ENCODE data around the gene CD151. TPM values are rescaled to one million over a fixed set of nuclear protein-coding genes. Genes with fewer than 3 reads are reported as not detected.

The CD151 gene
- total RNA-seq, result 300 and 449 TPM in 2 replicates

DNA sequence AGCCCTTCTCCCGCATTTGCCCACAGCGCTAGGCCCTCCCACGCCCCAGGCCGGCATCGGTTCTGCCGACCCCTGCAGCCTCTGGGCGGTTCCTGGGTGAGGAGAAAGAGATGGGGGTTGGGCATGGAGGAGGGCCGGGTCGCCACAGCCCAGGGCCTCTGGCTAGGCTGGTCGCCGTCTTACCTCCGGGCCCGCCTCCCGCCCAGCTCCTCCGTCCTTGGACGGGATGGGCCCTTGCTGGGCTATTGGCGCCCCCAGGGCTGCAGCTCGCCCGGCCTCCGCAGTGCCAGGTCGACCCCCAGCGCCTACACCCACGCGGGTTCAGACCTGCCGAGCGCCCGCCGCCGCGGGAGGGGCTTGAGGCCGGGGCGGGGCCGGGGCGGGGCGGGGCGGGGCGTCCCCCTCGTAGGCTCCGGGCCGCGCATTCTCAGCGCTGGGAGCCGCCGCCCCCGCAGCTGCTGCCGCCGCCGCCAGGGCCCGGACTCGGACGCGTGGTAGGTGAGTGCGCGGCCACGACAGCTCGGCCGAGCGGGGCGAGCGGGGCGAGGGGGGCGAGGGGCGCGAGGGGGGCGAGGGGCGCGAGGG is at the start of gene CD151:
Gene CD151, plus strand, starts transcription at position 424 of the 585 bp plus-strand sequence. CDS start 3,118 bp downstream, outside the sequence.

DNA sequence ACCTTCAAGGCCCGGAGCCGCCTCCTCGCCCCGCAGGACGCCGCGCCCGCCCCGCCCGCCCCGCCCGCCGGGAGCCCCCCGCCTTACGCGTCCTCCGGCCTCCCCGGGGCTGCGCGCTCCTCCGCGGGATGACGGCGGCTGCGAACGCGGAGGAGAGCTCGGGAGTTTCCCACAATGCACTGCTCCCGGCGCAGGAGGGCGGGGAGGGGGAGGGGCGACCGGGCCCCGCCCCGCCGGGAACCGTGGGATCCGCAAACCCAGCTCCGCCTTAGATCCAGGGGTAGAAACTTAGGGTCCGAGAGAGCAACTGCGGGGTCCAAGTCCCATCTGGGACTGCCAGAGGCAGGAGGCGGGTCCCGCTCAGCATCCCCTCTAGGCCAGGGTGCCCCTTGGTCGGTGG is 42.8 kb upstream of the CD151 start, which contains the start of gene CEND1:
Gene CEND1, minus strand, starts transcription at position 148 of the 400 bp plus-strand sequence. CDS start 1,514 bp downstream, outside the sequence.

DNA sequence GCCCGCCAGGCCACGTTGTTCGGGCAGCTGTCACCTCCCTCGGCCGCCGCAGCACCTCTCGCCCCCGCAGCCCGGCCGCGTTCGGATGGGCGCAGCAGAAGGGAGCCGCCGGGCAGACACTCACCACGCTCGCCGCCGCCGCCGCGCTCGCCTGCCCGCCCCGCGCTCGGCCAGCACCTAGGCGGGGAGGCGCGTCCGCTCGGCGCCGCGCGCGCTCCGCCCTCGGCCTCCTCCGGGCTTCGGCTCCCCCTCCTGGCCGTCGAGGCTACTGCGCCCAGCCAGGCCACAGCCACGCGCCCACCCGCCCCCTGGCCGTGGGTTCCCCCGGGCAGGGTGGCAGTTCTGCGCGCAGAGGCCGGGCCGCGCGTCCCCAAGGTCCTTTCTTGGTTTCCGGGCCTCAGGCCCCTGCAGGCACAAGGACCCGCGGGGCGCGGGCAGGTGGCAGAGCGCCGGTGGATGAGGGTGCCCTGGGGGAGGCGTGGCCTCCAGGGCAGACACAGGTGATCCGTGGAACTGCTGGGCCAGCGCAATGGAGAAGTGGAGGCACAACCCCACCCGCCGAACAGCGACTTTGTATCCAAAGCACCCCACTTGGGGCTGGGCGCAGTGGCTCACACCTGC is 34.5 kb upstream of the CD151 start, which contains the start of gene SLC25A22:
Gene SLC25A22, minus strand, starts transcription at position 189 of the 621 bp plus-strand sequence. CDS start 3,275 bp downstream, outside the sequence.

DNA sequence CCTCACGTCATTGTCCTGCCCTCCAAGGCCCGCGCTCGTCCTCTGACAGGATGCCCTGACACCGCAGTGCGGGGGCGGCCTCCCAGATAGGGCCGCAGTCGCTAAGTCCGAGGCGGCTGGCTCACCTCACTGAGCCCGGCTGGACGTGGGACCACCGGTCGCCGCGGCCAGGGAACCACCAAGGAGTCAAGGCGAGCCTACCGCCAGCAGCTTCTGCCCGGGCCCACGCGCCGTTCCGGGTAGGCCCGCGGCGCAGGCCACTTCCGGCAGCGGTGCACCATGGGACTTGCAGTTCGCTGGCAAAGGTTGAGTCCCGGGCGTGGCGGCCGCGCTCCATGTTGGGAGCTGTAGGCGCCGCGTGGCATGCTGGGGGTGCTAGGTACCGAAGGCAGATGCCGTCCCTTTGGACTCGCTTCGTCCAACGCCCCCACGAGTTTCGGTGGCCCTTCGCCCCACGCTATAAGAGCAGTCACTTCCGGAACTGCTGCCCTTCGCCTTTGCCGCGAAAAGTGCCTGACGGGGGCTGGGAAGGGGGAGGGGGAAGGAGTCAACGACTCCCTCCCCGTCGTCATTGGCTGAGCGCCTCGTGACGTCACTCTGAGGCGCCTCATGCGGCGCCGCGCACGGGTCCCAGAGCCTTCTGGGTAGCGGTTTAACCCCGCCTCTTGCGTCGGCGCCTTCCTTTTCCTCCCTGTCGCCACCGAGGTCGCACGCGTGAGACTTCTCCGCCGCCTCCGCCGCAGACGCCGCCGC is 23.3 kb upstream of the CD151 start, which contains the start of gene RPLP2:
Gene RPLP2, plus strand, starts transcription at position 681 of the 753 bp plus-strand sequence. CDS start 268 bp downstream, outside the sequence.

DNA sequence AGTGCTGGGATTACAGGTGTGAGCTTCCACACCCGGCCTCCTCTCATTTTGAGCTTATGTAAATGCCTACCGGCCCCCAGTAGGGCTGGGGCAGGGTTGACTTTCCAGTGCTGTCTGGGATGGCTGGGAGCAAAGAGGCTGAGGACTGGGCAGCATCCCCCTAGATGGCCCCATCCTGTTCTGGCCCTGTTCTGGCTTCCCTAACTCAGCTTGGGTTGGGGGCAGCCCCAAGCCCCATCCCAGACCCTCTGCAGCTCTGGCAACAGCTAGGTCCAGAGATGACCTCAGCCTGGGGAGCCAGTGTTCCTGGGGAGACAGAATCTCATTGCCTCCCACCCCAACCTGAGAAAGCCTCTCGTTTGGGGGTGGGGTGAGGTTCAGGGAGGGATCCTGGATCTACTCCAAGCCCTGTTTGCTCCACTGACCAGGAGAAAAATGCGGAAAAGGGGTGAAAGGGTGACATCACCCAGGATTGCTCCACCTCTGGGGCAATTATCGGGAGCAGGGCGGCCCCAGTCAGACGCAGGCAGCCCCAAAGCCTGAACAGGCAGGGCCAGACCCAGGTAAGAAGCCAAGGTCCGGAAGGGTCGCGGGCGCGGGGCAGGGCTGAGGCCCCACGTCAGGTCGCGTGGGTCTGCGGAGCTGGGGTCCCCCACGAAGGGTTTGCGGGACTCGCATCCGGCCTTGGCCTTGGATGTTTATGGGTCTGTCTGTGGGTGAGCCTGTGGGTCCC is 14.2 kb upstream of the CD151 start, which contains the start of gene PNPLA2:
Gene PNPLA2, plus strand, starts transcription at position 519 of the 733 bp plus-strand sequence. CDS start 805 bp downstream, outside the sequence.

DNA sequence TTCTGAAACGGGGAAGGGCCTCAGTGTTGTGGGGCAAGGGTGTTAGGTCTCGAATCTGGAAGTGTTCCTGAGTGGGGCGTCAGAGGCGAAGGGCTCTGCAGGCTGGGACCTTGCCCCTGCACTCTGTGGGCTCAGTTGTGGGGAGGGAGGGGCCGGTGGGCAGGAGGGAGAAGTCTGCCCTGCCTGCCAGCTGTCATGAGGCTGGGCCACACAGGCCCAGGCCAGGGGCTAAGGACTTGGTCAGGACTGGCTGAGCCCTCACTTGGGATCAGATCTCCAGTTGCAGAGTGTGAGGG is 4.9 kb upstream of the CD151 start, which contains the start of gene CRACR2B:
Gene CRACR2B, plus strand, starts transcription at position 23 of the 296 bp plus-strand sequence. CDS start 689 bp downstream, outside the sequence.

DNA sequence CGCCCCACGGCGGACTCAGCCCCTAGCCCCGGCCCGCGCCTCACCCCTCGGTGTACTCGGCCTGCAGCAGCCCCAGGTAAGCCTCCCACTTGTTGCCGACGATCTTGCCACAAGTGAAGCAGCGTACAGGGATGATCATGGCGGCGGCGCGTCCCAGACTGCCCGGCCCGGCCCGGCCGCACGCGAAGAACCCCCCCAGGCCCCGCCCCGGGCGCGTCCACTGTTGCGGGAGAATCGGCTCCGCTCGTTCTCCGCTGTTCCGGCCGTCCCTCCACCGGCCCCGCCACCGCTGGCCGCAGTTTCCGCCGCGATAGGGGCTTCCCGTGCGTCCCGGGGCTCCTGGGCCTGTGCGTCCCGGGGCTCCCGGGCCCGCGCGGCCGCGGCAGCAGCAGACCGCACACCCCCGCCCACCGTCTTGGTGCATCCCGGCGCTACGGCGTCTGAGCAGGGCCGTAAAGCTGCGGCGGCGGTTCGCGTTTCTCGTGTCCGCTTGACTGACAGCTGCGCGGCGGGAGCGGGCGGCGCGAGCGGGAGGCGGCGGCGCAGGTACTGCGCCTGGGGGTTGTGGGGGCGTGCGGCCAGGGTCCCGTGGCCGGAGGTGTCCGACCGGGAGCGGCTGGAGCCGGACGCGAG is 9.7 kb downstream of the CD151 start, which contains the start of the genes POLR2L and TSPAN4:
Gene POLR2L, minus strand, starts transcription at position 160 of the 633 bp plus-strand sequence. Its CDS starts 21 bp downstream, at position 139.
Gene TSPAN4, plus strand, starts transcription at position 483 of the 633 bp plus-strand sequence. CDS start 7,453 bp downstream, outside the sequence.

Other genes with a start within 250 kb of the CD151 start
- 18.9 and 21.2 TPM in 2 replicates for gene IRF7, start 217.0 kb upstream of the CD151 start, total RNA-seq
- gene CDHR5, start 208.0 kb upstream of the CD151 start, total RNA-seq, result not detected in 2 replicates
- not detected in 2 replicates for gene SCT, start 205.8 kb upstream of the CD151 start, total RNA-seq
- gene DRD4, start 195.7 kb upstream of the CD151 start, total RNA-seq, result not detected in 2 replicates
- gene DEAF1, start 137.7 kb upstream of the CD151 start, total RNA-seq, result 33.8 and 39.2 TPM in 2 replicates
- 26.4 and 33.7 TPM in 2 replicates for gene TMEM80, start 137.1 kb upstream of the CD151 start, total RNA-seq
- 18.2 and 19.9 TPM in 2 replicates for gene EPS8L2, start 126.7 kb upstream of the CD151 start, total RNA-seq
- 105 and 133 TPM in 2 replicates for gene TALDO1, start 85.5 kb upstream of the CD151 start, total RNA-seq
- 34.0 and 46.0 TPM in 2 replicates for gene GATD1, start 55.5 kb upstream of the CD151 start, total RNA-seq
- gene CEND1, start 42.9 kb upstream of the CD151 start, total RNA-seq, result 0.94 and 1.3 TPM in 2 replicates
- gene SLC25A22, start 34.7 kb upstream of the CD151 start, total RNA-seq, result 9.8 and 18.2 TPM in 2 replicates
- gene PIDD1, start 27.7 kb upstream of the CD151 start, total RNA-seq, result 7.4 and 12.1 TPM in 2 replicates
- gene RPLP2, start 23.0 kb upstream of the CD151 start, total RNA-seq, result 1,276 and 1,479 TPM in 2 replicates
- gene PNPLA2, start 14.0 kb upstream of the CD151 start, total RNA-seq, result 32.1 and 37.1 TPM in 2 replicates
- 0.70 and 3.3 TPM in 2 replicates for gene CRACR2B, start 5.0 kb upstream of the CD151 start, total RNA-seq
- gene POLR2L, start 9.6 kb downstream of the CD151 start, total RNA-seq, result 144 and 256 TPM in 2 replicates
- 282 and 332 TPM in 2 replicates for gene TSPAN4, start 9.9 kb downstream of the CD151 start, total RNA-seq
- 88.0 and 91.3 TPM in 2 replicates for gene CHID1, start 77.9 kb downstream of the CD151 start, total RNA-seq
- 41.9 and 47.2 TPM in 2 replicates for gene AP2A2, start 92.9 kb downstream of the CD151 start, total RNA-seq
- not detected in 2 replicates for gene MUC6, start 203.8 kb downstream of the CD151 start, total RNA-seq
- gene MUC2, start 241.9 kb downstream of the CD151 start, total RNA-seq, result not detected in 2 replicates